ENCODE results near the gene STOML1.

The STOML1 gene

GRCh38 chr15:73988445-73988969 is 3.6 kb downstream of the STOML1 start:
- TF ChIP-seq CTCF (IDR thresholded peaks at IDR 0.05; ENCODE audit: borderline replicate concordance, control extremely low read depth, extremely low read depth, insufficient read depth, missing control alignments) = no peak

GRCh38 chr15:73987681-73988444 is 4.2 kb downstream of the STOML1 start:
- in situ Hi-C loops (cut with MboI; ENCODE audit: low sequenced_read_pairs, unreplicated experiment) = no loop called here
- no peak for TF ChIP-seq CTCF (IDR thresholded peaks at IDR 0.05; ENCODE audit: borderline replicate concordance, control extremely low read depth, extremely low read depth, insufficient read depth, missing control alignments)
- DNase-seq (ENCODE audit: low spot score) = peak; percentile 64

More at GRCh38 chr15:73988445-73988969, 3.6 kb downstream of the STOML1 start:
- in situ Hi-C loops (cut with MboI; ENCODE audit: low sequenced_read_pairs, unreplicated experiment) = no loop called here
- no peak for DNase-seq (ENCODE audit: low spot score)

- in situ Hi-C loops (cut with MboI; ENCODE audit: low sequenced_read_pairs, unreplicated experiment) = no loop called here
- DNase-seq (ENCODE audit: low spot score) = no peak
Observed at GRCh38 chr15:73987250-73987649, 4.8 kb downstream of the STOML1 start.

GRCh38 chr15:73986776-73987056 is 5.4 kb downstream of the STOML1 start:
- in situ Hi-C loops (cut with MboI; ENCODE audit: low sequenced_read_pairs, unreplicated experiment) = no loop called here

More at GRCh38 chr15:73987250-73987649, 4.8 kb downstream of the STOML1 start:
- no peak for TF ChIP-seq CTCF (IDR thresholded peaks at IDR 0.05; ENCODE audit: borderline replicate concordance, control extremely low read depth, extremely low read depth, insufficient read depth, missing control alignments)

DNA sequence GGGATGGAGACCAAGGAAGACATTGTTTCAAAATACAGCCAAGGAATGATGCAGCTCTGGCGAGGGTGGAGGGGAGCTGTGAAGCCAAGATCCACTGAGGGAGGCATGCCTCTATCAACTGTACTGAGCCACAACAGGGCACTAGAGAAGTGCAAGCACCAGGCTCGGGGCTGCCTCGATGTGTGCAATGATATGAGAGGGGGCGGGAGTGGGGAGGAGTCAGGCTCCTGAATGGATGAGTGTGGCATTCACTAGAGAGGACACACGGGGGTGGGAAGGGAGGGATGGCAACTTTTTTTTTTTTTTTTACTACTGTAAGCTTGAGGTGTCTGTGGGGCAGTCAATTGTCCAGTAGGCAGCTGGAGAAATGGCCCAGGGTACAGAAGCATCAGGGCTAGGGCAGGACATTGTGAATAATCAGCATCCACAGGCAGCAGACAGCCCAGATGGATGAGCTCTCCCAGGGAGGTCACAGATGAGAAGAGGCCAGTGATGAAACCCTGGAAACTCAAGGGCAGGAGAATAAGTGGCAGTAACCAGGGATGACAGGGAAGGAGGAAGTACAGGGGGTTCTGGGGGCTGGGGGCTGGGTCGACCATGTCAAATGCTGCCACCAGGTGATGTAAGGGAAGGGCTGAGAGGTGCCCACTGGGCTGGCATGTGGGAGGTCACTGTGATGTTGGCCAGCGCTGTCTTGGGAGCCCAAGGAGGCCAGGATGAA is 5.9 kb downstream of the STOML1 start:
- in situ Hi-C loops (cut with MboI; ENCODE audit: low sequenced_read_pairs, unreplicated experiment) = no loop called here
- no peak for TF ChIP-seq CTCF (IDR thresholded peaks at IDR 0.05; ENCODE audit: borderline replicate concordance, control extremely low read depth, extremely low read depth, insufficient read depth, missing control alignments)
- no peak for DNase-seq (ENCODE audit: low spot score)

More at GRCh38 chr15:73986776-73987056, 5.4 kb downstream of the STOML1 start:
- TF ChIP-seq CTCF (IDR thresholded peaks at IDR 0.05; ENCODE audit: borderline replicate concordance, control extremely low read depth, extremely low read depth, insufficient read depth, missing control alignments) = no peak
- no peak for DNase-seq (ENCODE audit: low spot score)

- TF ChIP-seq CTCF (IDR thresholded peaks at IDR 0.05; ENCODE audit: borderline replicate concordance, control extremely low read depth, extremely low read depth, insufficient read depth, missing control alignments) = no peak
- DNase-seq (ENCODE audit: low spot score) = no peak
- in situ Hi-C loops (cut with MboI; ENCODE audit: low sequenced_read_pairs, unreplicated experiment) = no loop called here
Observed at GRCh38 chr15:73985101-73985873, 6.8 kb downstream of the STOML1 start.

All from GM13976 (cell line).